ENCODE data around the gene FTCD. TPM values are rescaled to one million over a fixed set of nuclear protein-coding genes. Genes with fewer than 3 reads are reported as not detected.

FTCD gene
- total and polyA plus RNA-seq, 2 experiments from 2014 or later: 18.9 to 27.4 TPM

DNA sequence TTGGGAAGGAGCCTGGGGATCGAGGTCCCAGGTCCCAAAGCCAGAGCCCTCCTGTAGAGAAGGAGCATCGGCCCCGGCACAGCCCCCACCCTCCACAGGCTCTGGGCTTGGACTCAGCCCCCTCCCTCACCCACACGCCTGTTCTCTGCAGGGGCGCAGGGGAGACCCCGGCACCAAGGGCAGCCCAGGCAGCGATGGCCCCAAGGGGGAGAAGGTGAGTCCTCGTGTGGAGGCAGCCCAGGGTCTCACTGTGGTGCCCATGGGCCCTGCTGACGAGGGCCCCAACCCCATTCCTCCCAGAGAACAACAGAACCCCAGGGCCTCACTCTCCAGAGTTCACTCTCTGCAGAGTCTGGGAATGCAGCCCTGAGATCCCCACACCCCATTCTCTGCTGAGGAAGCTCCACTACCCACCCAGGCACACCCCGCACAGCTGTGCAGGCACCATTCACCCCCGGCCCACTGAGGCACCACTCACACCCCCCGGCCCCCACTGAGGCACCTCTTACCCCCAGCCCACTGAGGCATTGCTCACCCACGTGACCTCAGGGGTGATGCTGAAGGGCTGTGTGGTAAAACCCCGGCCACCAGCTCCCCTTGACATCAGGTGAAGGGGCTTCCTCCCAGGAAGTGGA, 35.6 kb downstream of the FTCD start:
- no peak overlapping the region for H3K27ac ChIP-seq
- no peak overlapping the region for H3K4me3 ChIP-seq
- DNase-seq (ENCODE audit: low read depth in 1 of 2, low spot score in 1 of 2): no peak
- TF ChIP-seq, protein P1, sequence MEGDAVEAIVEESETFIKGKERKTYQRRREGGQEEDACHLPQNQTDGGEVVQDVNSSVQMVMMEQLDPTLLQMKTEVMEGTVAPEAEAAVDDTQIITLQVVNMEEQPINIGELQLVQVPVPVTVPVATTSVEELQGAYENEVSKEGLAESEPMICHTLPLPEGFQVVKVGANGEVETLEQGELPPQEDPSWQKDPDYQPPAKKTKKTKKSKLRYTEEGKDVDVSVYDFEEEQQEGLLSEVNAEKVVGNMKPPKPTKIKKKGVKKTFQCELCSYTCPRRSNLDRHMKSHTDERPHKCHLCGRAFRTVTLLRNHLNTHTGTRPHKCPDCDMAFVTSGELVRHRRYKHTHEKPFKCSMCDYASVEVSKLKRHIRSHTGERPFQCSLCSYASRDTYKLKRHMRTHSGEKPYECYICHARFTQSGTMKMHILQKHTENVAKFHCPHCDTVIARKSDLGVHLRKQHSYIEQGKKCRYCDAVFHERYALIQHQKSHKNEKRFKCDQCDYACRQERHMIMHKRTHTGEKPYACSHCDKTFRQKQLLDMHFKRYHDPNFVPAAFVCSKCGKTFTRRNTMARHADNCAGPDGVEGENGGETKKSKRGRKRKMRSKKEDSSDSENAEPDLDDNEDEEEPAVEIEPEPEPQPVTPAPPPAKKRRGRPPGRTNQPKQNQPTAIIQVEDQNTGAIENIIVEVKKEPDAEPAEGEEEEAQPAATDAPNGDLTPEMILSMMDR (IDR thresholded peaks at IDR 0.05; ENCODE audit: low read depth, low read length): no peak
- no peaks in the 10 kb centered on the region for H3K9me3 ChIP-seq (ENCODE audit: low read depth)
- H3K27me3 ChIP-seq: no peaks in the 10 kb centered on the region
- no peaks in the 10 kb centered on the region for H3K36me3 ChIP-seq
- no peaks in the 10 kb centered on the region for H3K4me1 ChIP-seq (ENCODE audit: low read depth)

DNA sequence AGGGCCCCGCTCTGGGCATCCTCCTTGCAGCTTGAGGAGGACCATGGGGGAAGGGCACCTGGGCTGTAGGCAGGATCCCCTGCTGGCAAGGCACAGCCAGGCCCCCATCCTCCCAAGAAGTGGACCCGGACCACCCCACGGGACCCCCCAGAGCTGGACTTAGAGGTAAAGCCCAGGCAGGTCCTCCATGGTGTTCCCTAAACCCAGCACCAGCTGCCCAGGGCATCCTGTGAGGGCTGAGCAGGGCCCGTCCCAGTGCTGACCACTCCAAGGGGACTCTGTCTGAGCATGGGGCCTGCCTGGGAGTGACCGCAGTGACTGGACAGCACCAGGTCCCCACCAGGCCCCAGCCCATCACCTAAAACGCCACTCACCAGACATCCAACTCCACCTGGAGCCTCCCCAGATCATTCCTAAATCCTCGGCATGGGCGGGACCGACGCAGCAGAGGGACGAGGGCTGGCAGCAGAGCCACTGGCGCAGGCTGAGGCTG, 36.2 kb downstream of the FTCD start:
- H3K4me1 ChIP-seq (ENCODE audit: low read depth): no peaks in the 10 kb centered on the region
- no peak overlapping the region for H3K4me3 ChIP-seq
- no peak for DNase-seq (ENCODE audit: low read depth in 1 of 2, low spot score in 1 of 2)
- H3K36me3 ChIP-seq: no peaks in the 10 kb centered on the region
- H3K9me3 ChIP-seq (ENCODE audit: low read depth): no peaks in the 10 kb centered on the region
- TF ChIP-seq, protein P1 (IDR thresholded peaks at IDR 0.05; ENCODE audit: low read depth, low read length): no peak
- H3K27me3 ChIP-seq: no peaks in the 10 kb centered on the region
- H3K27ac ChIP-seq: no peak overlapping the region

GRCh38 chr21:46118316-46119143, 36.8 kb downstream of the FTCD start:
- Histone ChIP-seq H3K4me3 (no peak overlapping the region), H3K4me1 (ENCODE audit: low read depth) (no peaks in the 10 kb centered on the region), H3K27ac (no peak overlapping the region), H3K36me3 (peaks cover 3% of the 10 kb centered on the region), H3K27me3 (no peaks in the 10 kb centered on the region), H3K9me3 (ENCODE audit: low read depth) (no peaks in the 10 kb centered on the region)
- TF ChIP-seq, protein P1 (IDR thresholded peaks at IDR 0.05; ENCODE audit: low read depth, low read length): no peak
- DNase-seq (ENCODE audit: low read depth in 1 of 2, low spot score in 1 of 2): no peak

DNA sequence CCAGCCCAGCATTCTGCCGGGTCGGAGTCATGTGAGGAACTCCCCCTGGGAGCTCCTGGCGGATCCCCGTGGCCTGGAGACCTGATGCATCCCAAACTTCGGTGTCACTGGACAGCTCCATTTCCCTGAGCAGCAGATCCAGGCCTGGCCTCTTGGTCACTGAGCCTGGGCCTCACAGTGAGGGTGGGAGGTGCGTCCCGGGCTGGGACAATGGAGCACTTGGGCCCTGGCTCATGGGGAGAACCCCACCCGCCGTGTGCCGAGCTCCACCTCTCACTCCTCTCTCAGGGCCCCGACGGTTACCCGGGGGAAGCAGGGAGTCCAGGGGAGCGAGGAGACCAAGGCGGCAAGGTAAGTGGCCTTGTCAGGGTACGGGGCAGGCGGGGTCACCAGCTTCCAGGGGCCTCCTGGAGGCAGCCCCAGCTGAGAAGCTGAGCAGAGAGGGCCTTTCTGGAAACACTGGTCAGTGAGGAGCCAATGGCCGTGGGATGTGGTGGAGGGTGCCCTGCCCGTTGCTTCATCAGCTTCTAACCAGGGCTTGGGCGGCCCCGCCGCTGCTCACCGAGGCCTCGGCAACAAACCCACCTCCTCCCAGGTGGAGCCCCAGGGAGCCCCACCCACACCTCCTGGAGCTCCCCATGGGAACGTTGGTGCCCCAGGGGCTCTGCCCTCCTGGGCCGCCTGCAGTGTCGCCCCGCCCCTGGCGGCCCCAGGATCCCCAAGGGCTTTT, 37.6 kb downstream of the FTCD start:
- Histone ChIP-seq H3K4me3 (no peak overlapping the region), H3K9me3 (ENCODE audit: low read depth) (no peaks in the 10 kb centered on the region), H3K27me3 (no peaks in the 10 kb centered on the region), H3K27ac (no peak overlapping the region), H3K36me3 (peaks cover 7% of the 10 kb centered on the region), H3K4me1 (ENCODE audit: low read depth) (no peaks in the 10 kb centered on the region)
- TF ChIP-seq, protein P1 (IDR thresholded peaks at IDR 0.05; ENCODE audit: low read depth, low read length): no peak
- DNase-seq (ENCODE audit: low read depth in 1 of 2, low spot score in 1 of 2): no peak

GRCh38 chr21:46116776-46117585, 38.4 kb downstream of the FTCD start:
- H3K4me1 ChIP-seq (ENCODE audit: low read depth): no peaks in the 10 kb centered on the region
- TF ChIP-seq, protein P1 (IDR thresholded peaks at IDR 0.05; ENCODE audit: low read depth, low read length): no peak
- peaks cover 9% of the 10 kb centered on the region for H3K36me3 ChIP-seq
- no peak overlapping the region for H3K4me3 ChIP-seq
- no peaks in the 10 kb centered on the region for H3K9me3 ChIP-seq (ENCODE audit: low read depth)
- H3K27me3 ChIP-seq: no peaks in the 10 kb centered on the region
- H3K27ac ChIP-seq: no peak overlapping the region
- DNase-seq (ENCODE audit: low read depth in 1 of 2, low spot score in 1 of 2): no peak
